GM18511 (cell line): ENCODE data around the gene SLIT3.

Experiments used
- ATAC-seq: cut with Tn5 transposase; IDR thresholded peaks from one replicate; pipeline ENCODE4 v1.9.1; 2021; ENCODE audit warnings: mild to moderate bottlenecking, moderate library complexity; ENCODE audit not compliant: unreplicated experiment

Gene SLIT3

GRCh38 chr5:168790002-168790635 lies 510.8 kb downstream of the SLIT3 start:
- ATAC-seq, result no peak

- ATAC-seq, result no peak
These were observed 512.2 kb downstream of the SLIT3 start for GRCh38 chr5:168788786-168789185.

GRCh38 chr5:168788107-168788506 lies 512.8 kb downstream of the SLIT3 start:
- no peak for ATAC-seq

GRCh38 chr5:168786147-168786546 lies 514.8 kb downstream of the SLIT3 start:
- ATAC-seq, result no peak

GRCh38 chr5:168784454-168784853 lies 516.5 kb downstream of the SLIT3 start:
- ATAC-seq, result no peak

GRCh38 chr5:168781941-168782571 lies 518.9 kb downstream of the SLIT3 start:
- no peak for ATAC-seq

- no peak for ATAC-seq
These were observed 520.1 kb downstream of the SLIT3 start for GRCh38 chr5:168780888-168781287.

GRCh38 chr5:168779333-168779732 lies 521.6 kb downstream of the SLIT3 start:
- ATAC-seq, result no peak

GRCh38 chr5:168778536-168778935 lies 522.4 kb downstream of the SLIT3 start:
- ATAC-seq, result no peak

- ATAC-seq, result no peak
These were observed 523.3 kb downstream of the SLIT3 start for GRCh38 chr5:168777651-168778050.

GRCh38 chr5:168776070-168776469 lies 524.9 kb downstream of the SLIT3 start:
- no peak for ATAC-seq

- no peak for ATAC-seq
These were observed 527.7 kb downstream of the SLIT3 start for GRCh38 chr5:168773226-168773625.

GRCh38 chr5:168772316-168772961 lies 528.5 kb downstream of the SLIT3 start:
- ATAC-seq, result no peak

- ATAC-seq, result no peak
These were observed 529.3 kb downstream of the SLIT3 start for GRCh38 chr5:168771678-168772077.

GRCh38 chr5:168770996-168771395 lies 529.9 kb downstream of the SLIT3 start:
- no peak for ATAC-seq

- no peak for ATAC-seq
These were observed 530.9 kb downstream of the SLIT3 start for GRCh38 chr5:168770036-168770498.

- no peak for ATAC-seq
These were observed 532.8 kb downstream of the SLIT3 start for GRCh38 chr5:168768172-168768571.

GRCh38 chr5:168766426-168766700 lies 534.6 kb downstream of the SLIT3 start:
- ATAC-seq, result no peak

GRCh38 chr5:168765551-168766425 lies 535.2 kb downstream of the SLIT3 start:
- ATAC-seq, result no peak

- ATAC-seq, result no peak
These were observed 535.8 kb downstream of the SLIT3 start for GRCh38 chr5:168765086-168765550.
